Nephron (organoid): Measurements from ENCODE around the gene NOS3.

Experiments used
- H3K27ac Mint-ChIP-seq, 3 experiments: 2 replicates each; pipeline ENCODE4 v1.8.0; 2020; ENCODE audit warnings: mixed read lengths in 3 of 3, mild to moderate bottlenecking in 2 of 3, moderate library complexity in 1 of 3
- H3K27me3 Mint-ChIP-seq: 2 replicates; pipeline ENCODE4 v1.8.0; 2021; ENCODE audit warnings: low read depth, mild to moderate bottlenecking, moderate library complexity, mixed read lengths
- H3K36me3 Mint-ChIP-seq: 2 replicates; pipeline ENCODE4 v1.8.0; 2020; ENCODE audit warnings: low read depth, mixed read lengths
- H3K4me1 Mint-ChIP-seq: 2 replicates; pipeline ENCODE4 v1.8.0; 2020; ENCODE audit warnings: mixed read lengths
- H3K4me3 Mint-ChIP-seq, 3 experiments: 2 replicates each; pipeline ENCODE4 v1.8.0; 2020; ENCODE audit warnings: mild to moderate bottlenecking in 3 of 3, mixed read lengths in 3 of 3, moderate library complexity in 2 of 3
- H3K9me3 Mint-ChIP-seq: 2 replicates; pipeline ENCODE4 v1.8.0; 2020; ENCODE audit warnings: mixed read lengths
- CTCF ChIP-seq, 3 experiments: fragments of 200-600 bp; sonication (generic); IDR thresholded peaks; one replicate each; pipeline ENCODE4 v1.5.0; 2021; ENCODE audit warnings: antibody characterized with exemption in 3 of 3; ENCODE audit not compliant: unreplicated experiment in 3 of 3

NOS3 gene

GRCh38 chr7:150998341-150998740 is 7.5 kb downstream of the NOS3 start:
- Mint-ChIP-seq H3K27ac (no peak overlapping the region), H3K4me1 (peaks cover 5% of the 10 kb centered on the region), H3K36me3 (no peaks in the 10 kb centered on the region), H3K4me3 (no peak overlapping the region), H3K9me3 (no peaks in the 10 kb centered on the region), H3K27me3 (peaks cover 3% of the 10 kb centered on the region)
- no peak for TF ChIP-seq CTCF (IDR thresholded peaks at IDR 0.05; ENCODE audit: unreplicated experiment in 3 of 3)

GRCh38 chr7:150999001-150999400 is 8.2 kb downstream of the NOS3 start:
- H3K27me3 Mint-ChIP-seq, result peaks cover 3% of the 10 kb centered on the region
- no peaks in the 10 kb centered on the region for H3K36me3 Mint-ChIP-seq
- H3K27ac Mint-ChIP-seq, result no peak overlapping the region
- H3K4me3 Mint-ChIP-seq, result no peak overlapping the region
- H3K9me3 Mint-ChIP-seq, result no peaks in the 10 kb centered on the region
- no peak for TF ChIP-seq CTCF (IDR thresholded peaks at IDR 0.05; ENCODE audit: unreplicated experiment in 3 of 3)
- peaks cover 5% of the 10 kb centered on the region for H3K4me1 Mint-ChIP-seq

GRCh38 chr7:150999497-151000230 is 8.8 kb downstream of the NOS3 start:
- Mint-ChIP-seq H3K4me1 (peaks cover 5% of the 10 kb centered on the region), H3K36me3 (no peaks in the 10 kb centered on the region), H3K9me3 (no peaks in the 10 kb centered on the region), H3K27ac (no peak overlapping the region), H3K4me3 (no peak overlapping the region), H3K27me3 (peaks cover 3% of the 10 kb centered on the region)
- TF ChIP-seq CTCF (IDR thresholded peaks at IDR 0.05; ENCODE audit: unreplicated experiment in 3 of 3), result no peak

GRCh38 chr7:151000897-151001495 is 10.2 kb downstream of the NOS3 start:
- Mint-ChIP-seq H3K4me3 (no peak overlapping the region), H3K9me3 (no peaks in the 10 kb centered on the region), H3K27ac (no peak overlapping the region), H3K36me3 (no peaks in the 10 kb centered on the region), H3K27me3 (peaks cover 3% of the 10 kb centered on the region), H3K4me1 (peaks cover 5% of the 10 kb centered on the region)
- no peak for TF ChIP-seq CTCF (IDR thresholded peaks at IDR 0.05; ENCODE audit: unreplicated experiment in 3 of 3)

GRCh38 chr7:151001546-151001945 is 10.7 kb downstream of the NOS3 start:
- TF ChIP-seq CTCF (IDR thresholded peaks at IDR 0.05; ENCODE audit: unreplicated experiment in 3 of 3), result no peak
- peaks cover 5% of the 10 kb centered on the region for H3K4me1 Mint-ChIP-seq

GRCh38 chr7:151003572-151003971 is 12.8 kb downstream of the NOS3 start:
- Mint-ChIP-seq H3K4me3 (no peak overlapping the region), H3K4me1 (peaks cover 11% of the 10 kb centered on the region), H3K27me3 (peaks cover 3% of the 10 kb centered on the region), H3K36me3 (no peaks in the 10 kb centered on the region), H3K27ac (no peak overlapping the region), H3K9me3 (no peaks in the 10 kb centered on the region)
- no peak for TF ChIP-seq CTCF (IDR thresholded peaks at IDR 0.05; ENCODE audit: unreplicated experiment in 3 of 3)

More at GRCh38 chr7:151001546-151001945, 10.7 kb downstream of the NOS3 start:
- H3K27ac Mint-ChIP-seq, result no peak overlapping the region
- no peaks in the 10 kb centered on the region for H3K9me3 Mint-ChIP-seq
- peaks cover 3% of the 10 kb centered on the region for H3K27me3 Mint-ChIP-seq
- H3K36me3 Mint-ChIP-seq, result no peaks in the 10 kb centered on the region
- H3K4me3 Mint-ChIP-seq, result no peak overlapping the region
